NCI-H524 treated with DMSO at 0.1 percent for 48 hours (cell line): ENCODE measurements around the gene NACC2.

ENCODE experiments used
- DNase-seq: peaks from one replicate; lab custom pipeline; 2025; lab: John Stamatoyannopoulos, UW

The NACC2 gene

GRCh38 chr9:136095070-136096058 is at the start of gene NACC2:
NACC2 (minus strand) TSS chr9:136095289; CDS start chr9:136050521, 44,768 bp downstream.
- no peak for DNase-seq

- no peak for DNase-seq
Measured at GRCh38 chr9:136144450-136144849, 49.4 kb upstream of the NACC2 start.

GRCh38 chr9:136143215-136144001 is 48.3 kb upstream of the NACC2 start:
- peak; percentile 16 for DNase-seq

GRCh38 chr9:136142859-136143214 is 47.7 kb upstream of the NACC2 start:
- DNase-seq: no peak

- no peak for DNase-seq
Measured at GRCh38 chr9:136142414-136142796, 47.3 kb upstream of the NACC2 start.

- DNase-seq: no peak
Measured at GRCh38 chr9:136141682-136142413, 46.8 kb upstream of the NACC2 start.

GRCh38 chr9:136140966-136141365 is 45.9 kb upstream of the NACC2 start:
- DNase-seq: no peak

GRCh38 chr9:136140046-136140445 is 45.0 kb upstream of the NACC2 start:
- no peak for DNase-seq

GRCh38 chr9:136138566-136138965 is 43.5 kb upstream of the NACC2 start:
- peak; percentile 41 for DNase-seq

- DNase-seq: no peak
Measured at GRCh38 chr9:136137321-136138265, 42.5 kb upstream of the NACC2 start.

GRCh38 chr9:136136127-136136925 is 41.2 kb upstream of the NACC2 start:
- DNase-seq: no peak

GRCh38 chr9:136135326-136136126 is 40.4 kb upstream of the NACC2 start:
- DNase-seq: no peak

- no peak for DNase-seq
Measured at GRCh38 chr9:136133959-136134484, 38.9 kb upstream of the NACC2 start.

- DNase-seq: no peak
Measured at GRCh38 chr9:136133191-136133958, 38.3 kb upstream of the NACC2 start.

- DNase-seq: no peak
Measured at GRCh38 chr9:136132512-136133050, 37.5 kb upstream of the NACC2 start.

GRCh38 chr9:136131629-136132511 is 36.8 kb upstream of the NACC2 start:
- DNase-seq: no peak

GRCh38 chr9:136129176-136129575 is 34.1 kb upstream of the NACC2 start:
- DNase-seq: no peak
